ENCODE results near the gene SMG6.

GRCh38 chr17:2102931-2103809 lies 200.4 kb downstream of the SMG6 start:
- TF ChIP-seq EZH2 (IDR thresholded peaks at IDR 0.05; ENCODE audit: insufficient read depth, poor library complexity, severe bottlenecking) (no peak), EZH2phosphoT487 (IDR thresholded peaks at IDR 0.05; ENCODE audit: insufficient read depth, low read depth) (no peak)
